Measurements from ENCODE around the gene WIZ. TPM values are rescaled to one million over a fixed set of nuclear protein-coding genes. Genes with fewer than 3 reads are reported as not detected.

Gene WIZ
- total and polyA plus RNA-seq, 2 of the 8 experiments (the other 6 are each of a cell fraction or from before 2014, with no cell fraction given): 12.5 to 33.2 TPM

GRCh38 chr19:15447057-15447456, 2.7 kb downstream of the WIZ start (continued):
- TF ChIP-seq CTBP2 (IDR thresholded peaks at IDR 0.05; ENCODE audit: borderline replicate concordance, insufficient read depth, insufficient read length, low read length): no peak

Data from H1 (cell line).